ENCODE results near the gene SASH1.

SASH1 gene

GRCh38 chr6:148535976-148536375, 193.3 kb downstream of the SASH1 start:
- H3K4me1 ChIP-seq (ENCODE audit: control insufficient read depth, insufficient read depth, low read length): no peaks in the 10 kb centered on the region
- 94 to 95% methylated on average over 3 of the region's 3 CpGs for WGBS, 2 experiments
- no peaks in the 10 kb centered on the region for H3K9me3 ChIP-seq (ENCODE audit: control insufficient read depth, low read length)
- H3K4me3 ChIP-seq (ENCODE audit: insufficient read depth, low read depth, low read length): no peak overlapping the region
- H3K27ac ChIP-seq (ENCODE audit: insufficient read depth, low read depth, low read length, poor library complexity, severe bottlenecking): no peak overlapping the region
- no peaks in the 10 kb centered on the region for H3K27me3 ChIP-seq (ENCODE audit: control insufficient read depth, insufficient read depth, low read length, poor library complexity, severe bottlenecking)
- peaks cover 48% of the 10 kb centered on the region for H3K36me3 ChIP-seq (ENCODE audit: control insufficient read depth, insufficient read depth, low read length)

- 95% methylated on average over 13 of the region's 13 CpGs for WGBS, 2 experiments
- Histone ChIP-seq H3K4me3 (ENCODE audit: insufficient read depth, low read depth, low read length) (no peak overlapping the region), H3K27me3 (ENCODE audit: control insufficient read depth, insufficient read depth, low read length, poor library complexity, severe bottlenecking) (no peaks in the 10 kb centered on the region), H3K4me1 (ENCODE audit: control insufficient read depth, insufficient read depth, low read length) (no peaks in the 10 kb centered on the region), H3K27ac (ENCODE audit: insufficient read depth, low read depth, low read length, poor library complexity, severe bottlenecking) (no peak overlapping the region), H3K36me3 (ENCODE audit: control insufficient read depth, insufficient read depth, low read length) (peaks cover 40% of the 10 kb centered on the region), H3K9me3 (ENCODE audit: control insufficient read depth, low read length) (no peaks in the 10 kb centered on the region)
These were observed 195.9 kb downstream of the SASH1 start for GRCh38 chr6:148538261-148539190.

GRCh38 chr6:148543540-148543939, 200.9 kb downstream of the SASH1 start:
- no peaks in the 10 kb centered on the region for H3K9me3 ChIP-seq (ENCODE audit: control insufficient read depth, low read length)
- no peak overlapping the region for H3K4me3 ChIP-seq (ENCODE audit: insufficient read depth, low read depth, low read length)
- H3K4me1 ChIP-seq (ENCODE audit: control insufficient read depth, insufficient read depth, low read length): no peaks in the 10 kb centered on the region
- peaks cover 56% of the 10 kb centered on the region for H3K36me3 ChIP-seq (ENCODE audit: control insufficient read depth, insufficient read depth, low read length)
- H3K27me3 ChIP-seq (ENCODE audit: control insufficient read depth, insufficient read depth, low read length, poor library complexity, severe bottlenecking): no peaks in the 10 kb centered on the region
- no peak overlapping the region for H3K27ac ChIP-seq (ENCODE audit: insufficient read depth, low read depth, low read length, poor library complexity, severe bottlenecking)
- 94 to 96% methylated on average over 6 of the region's 6 CpGs for WGBS, 2 experiments

- Histone ChIP-seq H3K27me3 (ENCODE audit: control insufficient read depth, insufficient read depth, low read length, poor library complexity, severe bottlenecking) (no peaks in the 10 kb centered on the region), H3K27ac (ENCODE audit: insufficient read depth, low read depth, low read length, poor library complexity, severe bottlenecking) (no peak overlapping the region), H3K4me3 (ENCODE audit: insufficient read depth, low read depth, low read length) (no peak overlapping the region), H3K4me1 (ENCODE audit: control insufficient read depth, insufficient read depth, low read length) (no peaks in the 10 kb centered on the region), H3K36me3 (ENCODE audit: control insufficient read depth, insufficient read depth, low read length) (peaks cover 60% of the 10 kb centered on the region), H3K9me3 (ENCODE audit: control insufficient read depth, low read length) (no peaks in the 10 kb centered on the region)
- WGBS, 2 experiments: 96 to 97% methylated on average over 17 of the region's 17 CpGs
These were observed 201.8 kb downstream of the SASH1 start for GRCh38 chr6:148544421-148544820.

GRCh38 chr6:148545901-148546300, 203.3 kb downstream of the SASH1 start:
- Histone ChIP-seq H3K36me3 (ENCODE audit: control insufficient read depth, insufficient read depth, low read length) (peaks cover 52% of the 10 kb centered on the region), H3K27me3 (ENCODE audit: control insufficient read depth, insufficient read depth, low read length, poor library complexity, severe bottlenecking) (no peaks in the 10 kb centered on the region), H3K4me1 (ENCODE audit: control insufficient read depth, insufficient read depth, low read length) (no peaks in the 10 kb centered on the region), H3K4me3 (ENCODE audit: insufficient read depth, low read depth, low read length) (no peak overlapping the region), H3K9me3 (ENCODE audit: control insufficient read depth, low read length) (no peaks in the 10 kb centered on the region), H3K27ac (ENCODE audit: insufficient read depth, low read depth, low read length, poor library complexity, severe bottlenecking) (no peak overlapping the region)
- 96 to 97% methylated on average over 13 to 14 of the region's 14 CpGs for WGBS, 2 experiments

GRCh38 chr6:148547110-148547509, 204.5 kb downstream of the SASH1 start:
- WGBS, 2 experiments: 95 to 98% methylated on average over 7 of the region's 7 CpGs

GRCh38 chr6:148548065-148548748, 205.6 kb downstream of the SASH1 start:
- 93 to 94% methylated on average over 22 of the region's 22 CpGs for WGBS, 2 experiments
- H3K27me3 ChIP-seq (ENCODE audit: control insufficient read depth, insufficient read depth, low read length, poor library complexity, severe bottlenecking): no peaks in the 10 kb centered on the region
- H3K4me3 ChIP-seq (ENCODE audit: insufficient read depth, low read depth, low read length): no peak overlapping the region
- H3K27ac ChIP-seq (ENCODE audit: insufficient read depth, low read depth, low read length, poor library complexity, severe bottlenecking): no peak overlapping the region
- H3K36me3 ChIP-seq (ENCODE audit: control insufficient read depth, insufficient read depth, low read length): peaks cover 42% of the 10 kb centered on the region
- H3K9me3 ChIP-seq (ENCODE audit: control insufficient read depth, low read length): no peaks in the 10 kb centered on the region
- no peaks in the 10 kb centered on the region for H3K4me1 ChIP-seq (ENCODE audit: control insufficient read depth, insufficient read depth, low read length)

More at GRCh38 chr6:148547110-148547509, 204.5 kb downstream of the SASH1 start:
- no peaks in the 10 kb centered on the region for H3K9me3 ChIP-seq (ENCODE audit: control insufficient read depth, low read length)
- H3K27me3 ChIP-seq (ENCODE audit: control insufficient read depth, insufficient read depth, low read length, poor library complexity, severe bottlenecking): no peaks in the 10 kb centered on the region
- no peak overlapping the region for H3K4me3 ChIP-seq (ENCODE audit: insufficient read depth, low read depth, low read length)
- H3K27ac ChIP-seq (ENCODE audit: insufficient read depth, low read depth, low read length, poor library complexity, severe bottlenecking): no peak overlapping the region
- peaks cover 42% of the 10 kb centered on the region for H3K36me3 ChIP-seq (ENCODE audit: control insufficient read depth, insufficient read depth, low read length)
- no peaks in the 10 kb centered on the region for H3K4me1 ChIP-seq (ENCODE audit: control insufficient read depth, insufficient read depth, low read length)

GRCh38 chr6:148548749-148549140, 206.1 kb downstream of the SASH1 start:
- Histone ChIP-seq H3K9me3 (ENCODE audit: control insufficient read depth, low read length) (no peaks in the 10 kb centered on the region), H3K4me1 (ENCODE audit: control insufficient read depth, insufficient read depth, low read length) (no peaks in the 10 kb centered on the region), H3K27me3 (ENCODE audit: control insufficient read depth, insufficient read depth, low read length, poor library complexity, severe bottlenecking) (no peaks in the 10 kb centered on the region), H3K36me3 (ENCODE audit: control insufficient read depth, insufficient read depth, low read length) (peaks cover 40% of the 10 kb centered on the region), H3K4me3 (ENCODE audit: insufficient read depth, low read depth, low read length) (no peak overlapping the region), H3K27ac (ENCODE audit: insufficient read depth, low read depth, low read length, poor library complexity, severe bottlenecking) (no peak overlapping the region)
- WGBS, 2 experiments: 96 to 98% methylated on average over 4 of the region's 4 CpGs

GRCh38 chr6:148550569-148550968, 207.9 kb downstream of the SASH1 start:
- Histone ChIP-seq H3K36me3 (ENCODE audit: control insufficient read depth, insufficient read depth, low read length) (peaks cover 29% of the 10 kb centered on the region), H3K4me3 (ENCODE audit: insufficient read depth, low read depth, low read length) (no peak overlapping the region), H3K4me1 (ENCODE audit: control insufficient read depth, insufficient read depth, low read length) (no peaks in the 10 kb centered on the region), H3K27me3 (ENCODE audit: control insufficient read depth, insufficient read depth, low read length, poor library complexity, severe bottlenecking) (no peaks in the 10 kb centered on the region), H3K9me3 (ENCODE audit: control insufficient read depth, low read length) (no peaks in the 10 kb centered on the region), H3K27ac (ENCODE audit: insufficient read depth, low read depth, low read length, poor library complexity, severe bottlenecking) (no peak overlapping the region)
- WGBS, 2 experiments: 76 to 78% methylated on average over 7 of the region's 7 CpGs

- Histone ChIP-seq H3K27me3 (ENCODE audit: control insufficient read depth, insufficient read depth, low read length, poor library complexity, severe bottlenecking) (no peaks in the 10 kb centered on the region), H3K27ac (ENCODE audit: insufficient read depth, low read depth, low read length, poor library complexity, severe bottlenecking) (no peak overlapping the region), H3K4me3 (ENCODE audit: insufficient read depth, low read depth, low read length) (no peak overlapping the region), H3K9me3 (ENCODE audit: control insufficient read depth, low read length) (no peaks in the 10 kb centered on the region), H3K36me3 (ENCODE audit: control insufficient read depth, insufficient read depth, low read length) (peaks cover 22% of the 10 kb centered on the region), H3K4me1 (ENCODE audit: control insufficient read depth, insufficient read depth, low read length) (no peaks in the 10 kb centered on the region)
- WGBS, 2 experiments: 92 to 100% methylated on average over 1 of the region's 1 CpG
These were observed 208.6 kb downstream of the SASH1 start for GRCh38 chr6:148551226-148551625.

Data from ectodermal cell (in vitro differentiated cells).